Skeletal muscle satellite cell (primary cell): Measurements from ENCODE around the gene TMEM97.

Experiments used
- H3K27me3 ChIP-seq: 2 replicates; pipeline ENCODE4 v1.7.0; 2013; ENCODE audit warnings: low read length; ENCODE audit not compliant: control insufficient read depth, insufficient read depth
- H3K36me3 ChIP-seq: 2 replicates; pipeline ENCODE4 v1.7.0; 2013; ENCODE audit warnings: mild to moderate bottlenecking, control low read depth, low read length; ENCODE audit not compliant: insufficient read depth
- H3K4me1 ChIP-seq: 2 replicates; pipeline ENCODE4 v1.7.0; 2013; ENCODE audit warnings: low read length; ENCODE audit not compliant: control insufficient read depth, insufficient read depth
- H3K4me2 ChIP-seq: 2 replicates; pipeline ENCODE4 v1.7.0; 2013; ENCODE audit warnings: mild to moderate bottlenecking, low read length
- H3K4me3 ChIP-seq: 2 replicates; pipeline ENCODE4 v1.7.0; 2013; ENCODE audit warnings: low read length
- H3K9ac ChIP-seq: 2 replicates; pipeline ENCODE4 v1.7.0; 2013; ENCODE audit warnings: mild to moderate bottlenecking, low read depth, low read length, moderate library complexity
- H3K9me3 ChIP-seq: replicated peaks from 2 replicates; pipeline ENCODE4 v1.7.0; 2013; ENCODE audit warnings: mild to moderate bottlenecking, control low read depth, low read length

Gene TMEM97

DNA sequence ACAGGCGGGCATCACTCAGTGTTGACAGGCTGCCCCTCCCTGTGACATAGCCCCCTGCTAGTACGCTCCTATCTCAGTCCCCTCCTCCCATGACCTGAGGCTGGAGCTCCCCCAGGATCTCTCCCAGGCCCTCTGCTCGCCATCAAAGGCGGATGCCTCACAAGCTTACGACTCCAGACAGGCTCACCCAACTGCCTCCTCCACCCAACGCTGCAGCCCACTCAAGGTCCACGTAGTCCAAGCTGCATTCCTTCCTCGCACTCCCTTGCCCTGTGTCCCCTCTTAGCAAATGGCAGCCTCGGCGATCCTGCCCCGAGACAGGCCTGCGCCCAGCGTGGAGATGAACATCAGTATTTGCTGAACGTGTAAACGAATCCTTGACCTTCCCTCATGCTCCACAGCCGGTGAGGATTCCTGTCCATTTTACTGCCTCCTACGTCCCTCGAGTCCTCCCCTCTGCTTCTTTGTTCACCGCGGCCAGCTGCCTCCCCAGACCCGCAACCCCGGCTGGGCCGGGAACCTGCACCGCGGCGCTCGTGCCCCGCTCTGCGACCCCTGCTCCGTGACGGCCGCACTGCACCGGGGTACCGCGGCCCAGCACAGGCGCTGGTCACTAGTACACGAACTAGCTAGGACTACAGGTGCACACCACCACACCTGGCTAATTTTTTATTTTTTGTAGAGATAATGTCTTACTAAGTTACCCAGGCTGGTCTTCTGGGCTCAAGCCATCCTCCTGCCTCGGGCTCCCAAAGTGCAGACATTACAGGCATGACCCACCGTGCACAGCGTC, 838 bp upstream of the TMEM97 start:
- Histone ChIP-seq H3K9ac (peak overlapping the region; percentile 33), H3K36me3 (no peaks in the 10 kb centered on the region), H3K4me2 (peak overlapping the region; percentile 94), H3K4me3 (peak overlapping the region; percentile 80), H3K9me3 (no peaks in the 10 kb centered on the region), H3K27me3 (peaks cover 8% of the 10 kb centered on the region), H3K4me1 (peaks cover 21% of the 10 kb centered on the region)

DNA sequence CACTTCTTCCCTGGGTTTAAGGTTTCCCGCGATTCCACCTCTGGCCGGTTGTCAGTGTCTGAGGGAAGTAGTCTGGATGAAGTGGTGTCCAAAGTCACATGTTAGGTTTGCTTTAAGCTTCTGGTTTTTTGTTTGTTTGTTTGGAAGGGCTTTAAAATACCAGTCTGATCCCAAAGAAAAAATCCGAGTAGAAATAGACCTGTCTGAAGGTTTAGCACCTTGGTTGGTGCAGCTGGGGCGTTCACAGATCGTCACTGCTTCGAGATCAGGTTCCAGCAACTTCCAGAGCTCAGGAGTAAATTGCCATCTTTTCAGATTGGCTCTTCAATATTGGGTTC, 567 bp downstream of the TMEM97 start:
- Histone ChIP-seq H3K36me3 (no peaks in the 10 kb centered on the region), H3K9ac (peak overlapping the region; percentile 80), H3K4me1 (peaks cover 21% of the 10 kb centered on the region), H3K4me2 (peak overlapping the region; percentile 94), H3K9me3 (no peaks in the 10 kb centered on the region), H3K4me3 (peak overlapping the region; percentile 80), H3K27me3 (no peaks in the 10 kb centered on the region)

DNA sequence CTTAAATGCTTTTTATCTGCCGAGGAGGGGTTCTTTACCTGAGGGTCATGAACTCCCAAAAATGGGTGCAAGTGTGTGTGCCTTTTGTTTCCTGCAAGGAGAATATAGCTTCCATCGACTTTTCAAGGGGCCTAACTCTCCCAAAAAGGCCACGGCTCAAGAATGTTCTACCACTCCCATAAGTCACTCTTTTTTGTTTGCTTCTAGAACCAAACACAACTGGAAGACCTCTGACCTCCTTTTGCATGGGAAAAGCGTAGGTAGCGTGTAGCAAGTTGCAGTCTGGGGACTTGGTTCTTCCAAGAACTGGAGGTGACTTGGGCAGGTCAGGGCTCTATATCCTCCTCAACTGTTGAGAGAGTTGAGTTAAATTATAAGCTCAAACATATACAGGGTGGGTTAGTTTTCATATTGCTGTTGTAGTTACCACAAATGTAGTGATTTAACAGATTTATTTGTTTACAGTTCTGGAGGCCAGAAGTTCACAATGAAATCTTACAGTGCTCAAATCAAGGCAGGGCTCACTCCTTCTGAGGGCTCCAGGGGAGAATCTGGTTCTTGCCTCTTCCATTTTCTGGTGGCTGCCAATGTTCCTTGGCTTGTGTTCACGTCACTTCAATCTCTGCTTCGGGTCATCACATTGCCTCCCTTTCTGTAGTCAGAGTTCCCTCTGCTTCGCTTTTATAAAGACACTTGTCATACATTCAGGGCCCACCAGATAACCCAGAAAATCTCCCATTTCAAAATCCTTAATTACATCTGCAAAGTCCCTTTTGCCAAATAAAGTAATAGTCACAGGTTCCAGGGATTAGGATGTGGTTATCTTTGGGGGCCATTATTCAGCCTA, 1.4 kb downstream of the TMEM97 start:
- H3K4me2 ChIP-seq, result peak overlapping the region; percentile 94
- no peaks in the 10 kb centered on the region for H3K9me3 ChIP-seq
- H3K27me3 ChIP-seq, result no peaks in the 10 kb centered on the region
- no peaks in the 10 kb centered on the region for H3K36me3 ChIP-seq
- H3K4me3 ChIP-seq, result peak overlapping the region; percentile 80
- H3K9ac ChIP-seq, result no peak overlapping the region
- H3K4me1 ChIP-seq, result peaks cover 21% of the 10 kb centered on the region

- Histone ChIP-seq H3K4me1 (peaks cover 10% of the 10 kb centered on the region), H3K4me2 (no peak overlapping the region)
These were observed 5.3 kb downstream of the TMEM97 start for GRCh38 chr17:28324267-28324745.

DNA sequence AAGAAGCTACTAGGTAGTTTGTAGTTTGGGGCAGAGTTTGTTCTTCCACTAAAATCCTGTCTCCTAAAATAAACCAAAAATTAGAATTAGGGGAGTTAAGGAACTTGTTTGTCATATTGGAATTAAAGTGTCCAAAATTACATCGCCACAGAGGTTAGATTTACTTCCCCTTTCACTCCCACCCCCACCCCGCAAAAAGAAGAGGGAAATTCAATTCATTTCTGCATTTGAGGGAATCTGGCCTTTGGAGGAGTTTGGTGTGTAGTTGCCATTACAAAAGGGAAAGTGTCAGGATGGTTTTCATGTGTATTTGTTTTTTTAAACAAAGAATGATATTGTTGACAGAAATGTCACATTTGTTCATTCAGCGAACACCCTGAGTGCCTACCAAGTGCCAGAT, 5.8 kb downstream of the TMEM97 start:
- Histone ChIP-seq H3K9ac (no peak overlapping the region), H3K4me3 (no peak overlapping the region)

More at GRCh38 chr17:28324267-28324745, 5.3 kb downstream of the TMEM97 start:
- H3K9ac ChIP-seq, result no peak overlapping the region
- no peaks in the 10 kb centered on the region for H3K27me3 ChIP-seq
- no peaks in the 10 kb centered on the region for H3K9me3 ChIP-seq
- no peak overlapping the region for H3K4me3 ChIP-seq
- H3K36me3 ChIP-seq, result peaks cover 22% of the 10 kb centered on the region

GRCh38 chr17:28325211-28325610, 6.2 kb downstream of the TMEM97 start:
- no peaks in the 10 kb centered on the region for H3K27me3 ChIP-seq
- H3K9ac ChIP-seq, result no peak overlapping the region
- H3K9me3 ChIP-seq, result no peaks in the 10 kb centered on the region
- no peak overlapping the region for H3K4me3 ChIP-seq
- H3K4me2 ChIP-seq, result no peak overlapping the region
- peaks cover 24% of the 10 kb centered on the region for H3K36me3 ChIP-seq
- peaks cover 2% of the 10 kb centered on the region for H3K4me1 ChIP-seq

More for the DNA sequence above, 5.8 kb downstream of the TMEM97 start:
- H3K36me3 ChIP-seq, result peaks cover 24% of the 10 kb centered on the region
- H3K4me2 ChIP-seq, result no peak overlapping the region
- peaks cover 6% of the 10 kb centered on the region for H3K4me1 ChIP-seq
- no peaks in the 10 kb centered on the region for H3K9me3 ChIP-seq
- no peaks in the 10 kb centered on the region for H3K27me3 ChIP-seq

GRCh38 chr17:28326114-28326513, 7.1 kb downstream of the TMEM97 start:
- H3K4me1 ChIP-seq, result no peaks in the 10 kb centered on the region
- no peaks in the 10 kb centered on the region for H3K9me3 ChIP-seq
- H3K27me3 ChIP-seq, result no peaks in the 10 kb centered on the region
- H3K9ac ChIP-seq, result no peak overlapping the region
- no peak overlapping the region for H3K4me3 ChIP-seq
- H3K36me3 ChIP-seq, result peaks cover 26% of the 10 kb centered on the region
- no peak overlapping the region for H3K4me2 ChIP-seq

- H3K4me1 ChIP-seq, result no peaks in the 10 kb centered on the region
- peaks cover 36% of the 10 kb centered on the region for H3K36me3 ChIP-seq
- H3K9ac ChIP-seq, result no peak overlapping the region
- H3K4me3 ChIP-seq, result no peak overlapping the region
- H3K27me3 ChIP-seq, result no peaks in the 10 kb centered on the region
- H3K4me2 ChIP-seq, result no peak overlapping the region
- H3K9me3 ChIP-seq, result no peaks in the 10 kb centered on the region
These were observed 8.1 kb downstream of the TMEM97 start for GRCh38 chr17:28327031-28327607.

GRCh38 chr17:28327709-28328108, 8.7 kb downstream of the TMEM97 start:
- H3K4me3 ChIP-seq, result no peak overlapping the region
- no peaks in the 10 kb centered on the region for H3K9me3 ChIP-seq
- no peaks in the 10 kb centered on the region for H3K27me3 ChIP-seq
- H3K4me1 ChIP-seq, result no peaks in the 10 kb centered on the region
- H3K36me3 ChIP-seq, result peaks cover 37% of the 10 kb centered on the region
- H3K4me2 ChIP-seq, result no peak overlapping the region
- H3K9ac ChIP-seq, result no peak overlapping the region

- peaks cover 37% of the 10 kb centered on the region for H3K36me3 ChIP-seq
- no peaks in the 10 kb centered on the region for H3K4me1 ChIP-seq
- no peak overlapping the region for H3K9ac ChIP-seq
- H3K9me3 ChIP-seq, result no peaks in the 10 kb centered on the region
- no peaks in the 10 kb centered on the region for H3K27me3 ChIP-seq
- no peak overlapping the region for H3K4me2 ChIP-seq
- no peak overlapping the region for H3K4me3 ChIP-seq
These were observed 9.3 kb downstream of the TMEM97 start for GRCh38 chr17:28328325-28328724.

GRCh38 chr17:28330671-28331070, 11.7 kb downstream of the TMEM97 start:
- no peak overlapping the region for H3K4me3 ChIP-seq
- no peaks in the 10 kb centered on the region for H3K27me3 ChIP-seq
- no peaks in the 10 kb centered on the region for H3K9me3 ChIP-seq
- H3K36me3 ChIP-seq, result peaks cover 37% of the 10 kb centered on the region
- H3K4me1 ChIP-seq, result peaks cover 9% of the 10 kb centered on the region
- H3K9ac ChIP-seq, result no peak overlapping the region
- no peak overlapping the region for H3K4me2 ChIP-seq
